Measurements from ENCODE around the gene MSH5. TPM values are rescaled to one million over a fixed set of nuclear protein-coding genes. Genes with fewer than 3 reads are reported as not detected.
A peak's percentile ranks its signal among the peaks of the same experiment; 100 is the strongest.

Gene MSH5
- total and polyA plus RNA-seq, 5 donors from 2014 or later, result 1.2 to 17.4 (median 1.4) TPM

DNA sequence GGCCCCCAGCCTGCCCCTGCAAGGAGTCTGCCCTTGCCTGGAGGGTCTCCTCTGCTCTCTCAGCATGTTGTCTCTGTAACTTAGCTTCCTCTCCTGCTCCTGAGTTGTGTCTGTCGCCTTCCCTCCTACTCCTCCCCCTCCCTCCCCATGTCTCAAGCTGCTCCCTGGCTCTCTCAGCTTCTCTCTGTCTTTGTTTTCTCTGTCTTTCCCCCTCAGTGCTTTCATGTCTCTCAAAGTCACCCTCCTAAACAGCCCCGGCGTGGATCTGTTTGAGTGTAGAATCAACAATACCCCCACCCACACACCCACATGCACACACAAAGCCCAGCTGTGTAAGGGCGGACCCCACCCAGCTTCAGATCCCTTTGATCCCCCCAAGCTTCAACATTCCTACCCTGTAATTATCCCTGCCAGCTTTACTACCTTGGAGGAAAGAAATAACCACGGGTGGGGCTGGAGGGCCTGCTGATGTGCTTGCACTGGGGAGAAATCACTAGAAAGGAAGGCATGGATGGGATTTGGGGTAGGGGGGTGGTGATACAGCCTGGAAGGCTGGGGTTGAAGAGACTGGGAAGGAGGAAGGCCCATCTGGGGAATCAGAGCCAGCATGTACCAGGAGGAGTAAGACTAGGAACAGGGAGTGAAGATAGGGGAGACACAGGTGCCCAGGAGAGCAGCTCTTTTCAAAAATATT lies 25.7 kb upstream of the MSH5 start:
- H3K36me3 Mint-ChIP-seq, result no peaks in the 10 kb centered on the region
- Histone ChIP-seq H3K4me3 (ENCODE audit: low read depth, low read length) (no peak overlapping the region), H3K27ac (ENCODE audit: insufficient read depth, low read length, poor library complexity, severe bottlenecking) (no peak overlapping the region), H3K36me3 (ENCODE audit: control insufficient read depth, insufficient read depth, low read length) (no peaks in the 10 kb centered on the region), H3K9me3 (ENCODE audit: control insufficient read depth in 2 of 2, low read length in 2 of 2) (no peaks in the 10 kb centered on the region), H3K4me1 (ENCODE audit: control insufficient read depth, insufficient read depth, low read length, poor library complexity, severe bottlenecking) (peaks cover 11% of the 10 kb centered on the region), H3K27me3 (ENCODE audit: control insufficient read depth, insufficient read depth, low read length) (no peaks in the 10 kb centered on the region)
- peaks cover 0 to 22% (median 10%) of the 10 kb centered on the region in 4 donors for H3K4me1 Mint-ChIP-seq
- H3K27ac Mint-ChIP-seq, result peak overlapping the region in 1 of 3 donors; percentile 89
- no peak for ATAC-seq (ENCODE audit: low read depth in 2 of 2)
- peaks cover 5% of the 10 kb centered on the region for H3K27me3 Mint-ChIP-seq
- no peak for DNase-seq
- no peak overlapping the region for H3K4me3 Mint-ChIP-seq
- no peaks in the 10 kb centered on the region for H3K9me3 Mint-ChIP-seq

- Mint-ChIP-seq H3K9me3 (no peaks in the 10 kb centered on the region), H3K4me1 (peaks cover 0 to 22% (median 10%) of the 10 kb centered on the region in 4 donors), H3K4me3 (no peak within 1 kb of the TSS), H3K36me3 (no peaks in the 10 kb centered on the region), H3K27ac (peak within 1 kb of the TSS in 2 of 3 donors; percentile 6 to 89), H3K27me3 (peaks cover 5% of the 10 kb centered on the region)
- Histone ChIP-seq H3K4me3 (ENCODE audit: low read depth, low read length) (no peak within 1 kb of the TSS), H3K9me3 (ENCODE audit: control insufficient read depth in 2 of 2, low read length in 2 of 2) (no peaks in the 10 kb centered on the region), H3K27ac (ENCODE audit: insufficient read depth, low read length, poor library complexity, severe bottlenecking) (no peak within 1 kb of the TSS), H3K36me3 (ENCODE audit: control insufficient read depth, insufficient read depth, low read length) (no peaks in the 10 kb centered on the region), H3K27me3 (ENCODE audit: control insufficient read depth, insufficient read depth, low read length) (no peaks in the 10 kb centered on the region), H3K4me1 (ENCODE audit: control insufficient read depth, insufficient read depth, low read length, poor library complexity, severe bottlenecking) (peaks cover 11% of the 10 kb centered on the region)
- DNase-seq (no peak), ATAC-seq (ENCODE audit: low read depth in 2 of 2) (no peak)
Observed at GRCh38 chr6:31715022-31715958, 24.5 kb upstream of the MSH5 start, which contains the start of gene LY6G6D. TSS of gene LY6G6D (plus strand) at chr6:31715348. CDS start at chr6:31715356, 8 bp downstream.

DNA sequence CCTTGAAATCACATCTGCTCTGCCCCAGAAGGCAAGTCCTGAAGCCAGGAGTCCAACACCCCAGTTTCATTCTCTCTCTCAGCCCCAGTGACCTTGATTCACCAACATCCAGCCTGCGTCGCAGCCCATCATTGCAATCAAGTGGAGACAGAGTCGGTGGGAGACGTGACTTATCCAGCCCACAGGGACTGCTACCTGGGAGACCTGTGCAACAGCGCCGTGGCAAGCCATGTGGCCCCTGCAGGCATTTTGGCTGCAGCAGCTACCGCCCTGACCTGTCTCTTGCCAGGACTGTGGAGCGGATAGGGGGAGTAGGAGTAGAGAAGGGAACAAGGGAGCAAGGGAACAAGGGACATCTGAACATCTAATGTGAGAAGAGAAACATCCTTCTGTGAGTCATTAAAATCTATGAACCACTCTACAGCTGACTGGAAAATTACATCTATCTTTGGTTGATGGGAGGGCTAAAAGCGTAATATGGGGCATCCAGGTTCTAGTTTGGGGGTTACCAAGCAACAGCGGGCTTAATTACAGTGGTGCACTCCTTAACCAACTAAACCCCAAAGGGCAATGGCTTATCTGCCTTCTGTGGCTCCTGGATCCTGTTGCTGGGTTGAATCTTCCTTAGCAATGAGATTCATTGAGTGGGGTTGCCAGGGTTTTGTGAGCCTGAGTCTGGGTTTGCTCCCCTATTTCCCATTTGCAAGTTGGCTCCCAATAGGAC lies 22.1 kb upstream of the MSH5 start:
- Mint-ChIP-seq H3K9me3 (no peaks in the 10 kb centered on the region), H3K36me3 (no peaks in the 10 kb centered on the region)

GRCh38 chr6:31718265-31718664 lies 21.5 kb upstream of the MSH5 start:
- no peak overlapping the region for H3K27ac Mint-ChIP-seq

More for the DNA sequence above, 22.1 kb upstream of the MSH5 start:
- Mint-ChIP-seq H3K27ac (peak overlapping the region in 1 of 3 donors; percentile 15), H3K4me3 (no peak overlapping the region), H3K27me3 (peaks cover 1% of the 10 kb centered on the region), H3K4me1 (peaks cover 0 to 3% (median under 1%) of the 10 kb centered on the region in 4 donors)
- H3K4me1 ChIP-seq (ENCODE audit: control insufficient read depth, insufficient read depth, low read length, poor library complexity, severe bottlenecking), result no peaks in the 10 kb centered on the region
- H3K36me3 ChIP-seq (ENCODE audit: control insufficient read depth, insufficient read depth, low read length), result no peaks in the 10 kb centered on the region
- no peak overlapping the region for H3K4me3 ChIP-seq (ENCODE audit: low read depth, low read length)
- no peaks in the 10 kb centered on the region for H3K9me3 ChIP-seq (ENCODE audit: control insufficient read depth in 2 of 2, low read length in 2 of 2)
- ATAC-seq (ENCODE audit: low read depth in 2 of 2) (no peak), DNase-seq (no peak)
- H3K27ac ChIP-seq (ENCODE audit: insufficient read depth, low read length, poor library complexity, severe bottlenecking), result no peak overlapping the region
- no peaks in the 10 kb centered on the region for H3K27me3 ChIP-seq (ENCODE audit: control insufficient read depth, insufficient read depth, low read length)

DNA sequence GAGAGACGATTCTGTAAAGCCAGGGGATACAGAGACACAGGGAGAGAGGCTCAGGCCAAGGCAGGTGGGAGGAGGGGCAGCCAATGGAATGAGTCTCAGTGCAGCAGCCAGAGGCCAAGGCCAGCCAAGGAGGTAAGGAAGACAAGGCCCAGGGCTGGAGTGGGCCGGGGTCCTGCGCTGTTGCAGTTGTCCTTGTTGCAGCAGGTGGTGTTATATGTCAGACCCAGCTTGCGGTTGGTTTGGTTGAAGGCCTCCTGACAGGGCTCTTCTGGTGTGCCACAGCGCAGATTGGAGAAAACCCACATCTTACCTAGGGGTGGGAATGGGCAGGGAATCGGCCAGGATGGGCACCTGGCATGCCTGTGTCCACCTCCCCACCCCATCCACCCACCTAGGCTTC lies 20.8 kb upstream of the MSH5 start:
- Histone ChIP-seq H3K9me3 (ENCODE audit: control insufficient read depth in 2 of 2, low read length in 2 of 2) (no peaks in the 10 kb centered on the region), H3K36me3 (ENCODE audit: control insufficient read depth, insufficient read depth, low read length) (no peaks in the 10 kb centered on the region), H3K27me3 (ENCODE audit: control insufficient read depth, insufficient read depth, low read length) (no peaks in the 10 kb centered on the region), H3K4me3 (ENCODE audit: low read depth, low read length) (no peak overlapping the region), H3K27ac (ENCODE audit: insufficient read depth, low read length, poor library complexity, severe bottlenecking) (no peak overlapping the region), H3K4me1 (ENCODE audit: control insufficient read depth, insufficient read depth, low read length, poor library complexity, severe bottlenecking) (no peaks in the 10 kb centered on the region)
- no peaks in the 10 kb centered on the region for H3K9me3 Mint-ChIP-seq
- no peak overlapping the region for H3K4me3 Mint-ChIP-seq
- ATAC-seq (ENCODE audit: low read depth in 2 of 2) (no peak), DNase-seq (no peak)
- no peaks in the 10 kb centered on the region for H3K36me3 Mint-ChIP-seq
- H3K27me3 Mint-ChIP-seq, result no peaks in the 10 kb centered on the region
- H3K27ac Mint-ChIP-seq, result no peak overlapping the region
- peaks cover 0 to 2% (median under 1%) of the 10 kb centered on the region in 4 donors for H3K4me1 Mint-ChIP-seq

More at GRCh38 chr6:31718265-31718664, 21.5 kb upstream of the MSH5 start:
- H3K4me1 ChIP-seq (ENCODE audit: control insufficient read depth, insufficient read depth, low read length, poor library complexity, severe bottlenecking), result no peaks in the 10 kb centered on the region
- Mint-ChIP-seq H3K9me3 (no peaks in the 10 kb centered on the region), H3K4me1 (peaks cover 0 to 3% (median under 1%) of the 10 kb centered on the region in 4 donors), H3K4me3 (no peak overlapping the region), H3K36me3 (no peaks in the 10 kb centered on the region), H3K27me3 (no peaks in the 10 kb centered on the region)
- no peak for DNase-seq
- H3K9me3 ChIP-seq (ENCODE audit: control insufficient read depth in 2 of 2, low read length in 2 of 2), result no peaks in the 10 kb centered on the region
- no peak for ATAC-seq (ENCODE audit: low read depth in 2 of 2)
- H3K36me3 ChIP-seq (ENCODE audit: control insufficient read depth, insufficient read depth, low read length), result no peaks in the 10 kb centered on the region
- H3K27me3 ChIP-seq (ENCODE audit: control insufficient read depth, insufficient read depth, low read length), result no peaks in the 10 kb centered on the region
- no peak overlapping the region for H3K27ac ChIP-seq (ENCODE audit: insufficient read depth, low read length, poor library complexity, severe bottlenecking)
- no peak overlapping the region for H3K4me3 ChIP-seq (ENCODE audit: low read depth, low read length)

GRCh38 chr6:31720196-31720770 lies 19.5 kb upstream of the MSH5 start:
- ATAC-seq (ENCODE audit: low read depth in 2 of 2), result no peak

DNA sequence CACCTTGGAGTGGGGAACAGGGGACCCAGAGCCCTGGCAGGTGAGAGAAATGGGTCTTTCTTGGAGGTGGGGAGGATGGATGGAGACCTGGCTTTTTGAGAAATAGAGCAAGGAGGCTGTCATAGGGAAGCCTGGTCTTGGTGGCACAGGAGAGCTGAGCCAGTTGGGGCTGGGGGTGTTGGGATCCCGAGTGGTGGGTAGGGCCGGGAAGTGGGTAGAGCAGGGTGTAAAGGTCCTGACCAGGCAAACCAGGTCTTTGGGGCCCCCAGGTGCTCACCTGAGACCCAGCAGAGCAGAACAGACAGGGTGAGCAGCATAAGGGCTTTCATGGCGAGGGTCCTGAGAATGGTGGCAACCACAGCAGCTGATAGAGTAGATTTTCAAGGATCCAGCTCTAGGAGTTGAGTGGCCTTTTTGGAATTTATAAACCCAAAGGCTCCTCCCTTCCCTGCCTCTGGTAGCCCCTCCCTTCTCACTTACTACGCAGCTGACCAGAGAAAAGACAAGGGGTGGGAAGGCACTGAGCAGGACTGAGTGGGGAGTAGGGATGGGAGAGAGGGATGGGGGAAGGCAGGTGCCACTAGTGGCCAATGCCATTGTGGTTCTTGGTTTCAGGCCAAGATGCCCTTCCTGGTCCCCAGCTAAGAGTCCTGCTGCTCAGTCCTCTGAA lies 18.3 kb upstream of the MSH5 start, which contains the start of gene LY6G6C:
Gene LY6G6C, minus strand, starts transcription at position 396 of the 670 bp plus-strand sequence. Its CDS starts 67 bp downstream, at position 329.
- H3K27ac ChIP-seq (ENCODE audit: insufficient read depth, low read length, poor library complexity, severe bottlenecking), result no peak within 1 kb of the TSS
- H3K4me1 ChIP-seq (ENCODE audit: control insufficient read depth, insufficient read depth, low read length, poor library complexity, severe bottlenecking), result no peaks in the 10 kb centered on the region
- peaks cover 0 to 1% (median 0%) of the 10 kb centered on the region in 7 donors for H3K9me3 Mint-ChIP-seq
- no peak within 1 kb of the TSS for H3K4me3 Mint-ChIP-seq
- H3K36me3 ChIP-seq (ENCODE audit: control insufficient read depth, insufficient read depth, low read length), result no peaks in the 10 kb centered on the region
- H3K4me3 ChIP-seq (ENCODE audit: low read depth, low read length), result no peak within 1 kb of the TSS
- DNase-seq (no peak), ATAC-seq (ENCODE audit: low read depth in 2 of 2) (no peak)
- no peaks in the 10 kb centered on the region for H3K27me3 Mint-ChIP-seq
- H3K27ac Mint-ChIP-seq, result peak within 1 kb of the TSS in 1 of 3 donors; percentile 84
- no peaks in the 10 kb centered on the region for H3K27me3 ChIP-seq (ENCODE audit: control insufficient read depth, insufficient read depth, low read length)
- no peaks in the 10 kb centered on the region for H3K9me3 ChIP-seq (ENCODE audit: control insufficient read depth in 2 of 2, low read length in 2 of 2)
- H3K36me3 Mint-ChIP-seq, result peaks cover 4% of the 10 kb centered on the region
- peaks cover 0 to 4% (median 2%) of the 10 kb centered on the region in 4 donors for H3K4me1 Mint-ChIP-seq

More at GRCh38 chr6:31720196-31720770, 19.5 kb upstream of the MSH5 start:
- Mint-ChIP-seq H3K4me1 (no peaks in the 10 kb centered on the region), H3K4me3 (no peak overlapping the region), H3K27ac (no peak overlapping the region), H3K9me3 (no peaks in the 10 kb centered on the region), H3K27me3 (no peaks in the 10 kb centered on the region), H3K36me3 (no peaks in the 10 kb centered on the region)
- no peak for DNase-seq
- H3K4me1 ChIP-seq (ENCODE audit: control insufficient read depth, insufficient read depth, low read length, poor library complexity, severe bottlenecking), result no peaks in the 10 kb centered on the region
- no peak overlapping the region for H3K4me3 ChIP-seq (ENCODE audit: low read depth, low read length)
- H3K27ac ChIP-seq (ENCODE audit: insufficient read depth, low read length, poor library complexity, severe bottlenecking), result no peak overlapping the region
- no peaks in the 10 kb centered on the region for H3K27me3 ChIP-seq (ENCODE audit: control insufficient read depth, insufficient read depth, low read length)
- no peaks in the 10 kb centered on the region for H3K36me3 ChIP-seq (ENCODE audit: control insufficient read depth, insufficient read depth, low read length)
- H3K9me3 ChIP-seq (ENCODE audit: control insufficient read depth in 2 of 2, low read length in 2 of 2), result no peaks in the 10 kb centered on the region
